GM12872 (cell line): ENCODE data around the gene MGAT5B.

Experiments used
- TF ChIP-seq, protein P1 (sequence below): IDR thresholded peaks from 3 replicates; pipeline ENCODE4 v1.5.1; 2011; ENCODE audit warnings: low read depth, mild to moderate bottlenecking, low read length, moderate library complexity; ENCODE audit not compliant: insufficient read depth

Gene MGAT5B

DNA sequence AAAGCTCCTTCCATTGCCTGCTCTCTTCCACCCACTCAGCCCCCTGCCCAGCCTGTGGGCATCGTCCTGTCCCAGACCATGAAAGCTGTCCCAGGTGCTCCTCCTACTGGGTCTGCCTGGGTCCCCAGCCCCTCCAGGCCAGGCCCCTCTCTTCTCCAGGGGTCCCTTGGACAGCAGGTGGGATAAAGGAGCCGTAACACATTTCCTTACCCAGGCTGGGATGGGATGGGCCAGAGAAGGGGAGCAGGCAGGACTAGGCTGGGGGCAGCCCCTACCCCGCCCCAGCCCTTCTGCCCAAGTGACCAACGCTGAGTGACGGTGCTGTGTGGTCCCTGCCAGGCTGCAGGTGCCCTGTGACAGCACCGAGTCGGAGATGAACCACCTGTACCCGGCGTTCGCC lies 80.1 kb downstream of the MGAT5B start:
- TF ChIP-seq, protein P1, sequence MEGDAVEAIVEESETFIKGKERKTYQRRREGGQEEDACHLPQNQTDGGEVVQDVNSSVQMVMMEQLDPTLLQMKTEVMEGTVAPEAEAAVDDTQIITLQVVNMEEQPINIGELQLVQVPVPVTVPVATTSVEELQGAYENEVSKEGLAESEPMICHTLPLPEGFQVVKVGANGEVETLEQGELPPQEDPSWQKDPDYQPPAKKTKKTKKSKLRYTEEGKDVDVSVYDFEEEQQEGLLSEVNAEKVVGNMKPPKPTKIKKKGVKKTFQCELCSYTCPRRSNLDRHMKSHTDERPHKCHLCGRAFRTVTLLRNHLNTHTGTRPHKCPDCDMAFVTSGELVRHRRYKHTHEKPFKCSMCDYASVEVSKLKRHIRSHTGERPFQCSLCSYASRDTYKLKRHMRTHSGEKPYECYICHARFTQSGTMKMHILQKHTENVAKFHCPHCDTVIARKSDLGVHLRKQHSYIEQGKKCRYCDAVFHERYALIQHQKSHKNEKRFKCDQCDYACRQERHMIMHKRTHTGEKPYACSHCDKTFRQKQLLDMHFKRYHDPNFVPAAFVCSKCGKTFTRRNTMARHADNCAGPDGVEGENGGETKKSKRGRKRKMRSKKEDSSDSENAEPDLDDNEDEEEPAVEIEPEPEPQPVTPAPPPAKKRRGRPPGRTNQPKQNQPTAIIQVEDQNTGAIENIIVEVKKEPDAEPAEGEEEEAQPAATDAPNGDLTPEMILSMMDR = no peak

DNA sequence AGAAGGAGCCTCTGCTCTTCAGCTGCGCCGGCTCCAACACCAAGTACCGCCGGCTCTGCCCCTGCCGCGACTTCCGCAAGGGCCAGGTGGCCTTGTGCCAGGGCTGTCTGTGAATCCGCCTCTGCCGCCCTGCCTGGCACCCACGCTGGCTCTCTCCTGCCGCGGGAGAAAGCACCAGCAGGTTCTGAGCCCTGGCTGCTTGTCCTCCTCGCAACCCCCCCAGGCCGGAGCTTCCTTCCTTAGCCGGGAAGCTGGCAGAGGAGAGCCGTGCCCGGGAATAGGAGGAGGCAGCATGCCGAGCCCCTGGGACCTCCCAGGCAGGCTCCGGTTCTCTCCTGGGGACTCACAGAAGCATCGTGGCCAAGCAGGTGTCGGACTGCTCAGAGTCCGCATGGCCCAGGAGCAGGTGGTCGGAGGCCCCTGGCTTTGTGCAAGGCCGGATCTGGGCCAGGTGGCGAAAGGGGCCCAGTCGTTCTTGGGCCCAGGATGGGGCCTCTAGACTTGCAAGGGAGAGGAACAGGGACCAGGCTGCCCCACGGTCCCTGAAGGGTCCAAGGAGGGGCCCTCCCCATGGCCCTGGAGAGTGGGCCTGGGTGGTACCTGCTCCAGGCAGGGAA lies 80.6 kb downstream of the MGAT5B start:
- TF ChIP-seq, protein P1 = no peak

DNA sequence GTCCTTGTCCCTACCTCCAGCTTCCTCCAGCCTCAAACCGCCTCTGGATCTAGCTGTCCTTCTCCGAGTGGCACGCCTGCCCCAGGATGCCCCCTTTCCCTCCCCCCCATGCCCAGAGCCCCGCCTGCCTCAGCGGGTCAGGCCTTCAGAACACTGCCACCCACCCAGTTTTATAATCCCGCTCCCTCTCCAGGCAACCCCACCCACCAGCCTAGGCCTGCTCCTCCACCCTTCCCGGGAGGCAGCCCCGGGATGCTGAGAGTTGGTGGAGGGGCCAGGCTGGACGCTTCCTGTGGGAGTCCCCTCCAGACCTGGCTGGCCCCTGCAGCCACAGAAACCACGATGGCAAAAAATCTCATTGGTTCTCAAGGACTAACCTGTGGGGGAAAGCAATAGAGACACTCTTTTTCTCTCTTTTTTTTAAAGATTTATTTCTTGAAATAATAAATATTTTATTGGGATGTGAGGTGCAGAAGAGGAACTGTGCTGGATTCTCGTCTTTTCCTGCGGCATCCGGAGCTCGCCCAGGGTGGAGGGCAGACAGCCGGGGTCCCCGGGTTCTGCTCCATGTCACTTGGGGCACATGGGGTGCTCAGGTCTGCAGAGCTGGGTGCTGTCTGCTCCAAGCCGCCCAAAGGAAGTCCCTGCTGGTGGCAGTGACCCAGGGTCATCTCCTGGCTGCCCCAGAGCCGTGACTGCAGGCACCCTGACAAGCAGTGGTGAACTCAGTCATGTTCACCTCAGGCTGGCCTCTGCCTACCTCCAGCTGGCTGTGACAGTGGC lies 81.9 kb downstream of the MGAT5B start:
- TF ChIP-seq, protein P1 = no peak

DNA sequence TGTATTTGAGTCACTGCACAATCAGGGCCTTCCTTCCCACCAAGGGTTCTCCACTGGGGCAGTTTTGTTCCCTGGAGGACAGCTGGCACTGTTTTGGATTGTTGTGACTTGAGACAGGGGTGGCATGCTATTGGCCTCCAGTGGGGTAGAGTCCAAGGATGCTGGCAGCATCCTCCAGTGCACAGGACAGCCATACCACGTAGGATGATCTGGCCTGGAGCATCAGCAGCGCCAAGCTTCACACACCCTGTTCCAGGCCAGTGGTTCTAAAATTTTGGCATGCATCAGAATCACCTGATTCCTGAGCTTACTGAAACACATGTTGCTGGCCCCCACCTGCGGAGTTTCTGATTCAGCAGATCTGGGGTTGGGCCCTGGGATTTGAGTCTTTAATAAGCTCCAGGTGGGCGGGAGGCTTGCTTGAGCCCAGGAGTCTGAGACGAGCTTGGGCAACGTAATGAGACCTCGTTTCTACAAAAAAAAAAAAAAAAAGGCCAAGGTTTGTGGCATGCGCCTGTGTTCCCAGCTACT lies 83.2 kb downstream of the MGAT5B start:
- TF ChIP-seq, protein P1 = no peak

DNA sequence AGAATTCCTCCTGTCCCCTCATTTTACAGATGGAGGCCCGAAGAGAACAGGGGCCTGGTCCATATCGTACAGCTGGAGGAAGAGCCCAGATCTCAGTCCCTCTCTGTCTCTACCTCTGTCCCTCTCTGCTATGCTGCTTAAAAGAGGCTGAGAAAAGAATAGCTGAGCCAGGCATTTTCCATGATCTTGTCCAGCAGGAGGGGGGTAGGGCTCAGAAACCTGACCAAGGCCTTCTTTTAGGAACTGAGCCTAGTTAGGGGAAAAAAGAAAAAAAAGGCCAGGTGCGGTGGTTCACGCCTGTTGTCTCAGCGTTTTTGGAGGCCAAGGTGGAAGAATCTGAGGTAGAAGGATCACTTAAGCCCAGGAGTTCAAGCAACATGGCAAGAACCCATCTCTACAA lies 84.2 kb downstream of the MGAT5B start:
- TF ChIP-seq, protein P1 = no peak

DNA sequence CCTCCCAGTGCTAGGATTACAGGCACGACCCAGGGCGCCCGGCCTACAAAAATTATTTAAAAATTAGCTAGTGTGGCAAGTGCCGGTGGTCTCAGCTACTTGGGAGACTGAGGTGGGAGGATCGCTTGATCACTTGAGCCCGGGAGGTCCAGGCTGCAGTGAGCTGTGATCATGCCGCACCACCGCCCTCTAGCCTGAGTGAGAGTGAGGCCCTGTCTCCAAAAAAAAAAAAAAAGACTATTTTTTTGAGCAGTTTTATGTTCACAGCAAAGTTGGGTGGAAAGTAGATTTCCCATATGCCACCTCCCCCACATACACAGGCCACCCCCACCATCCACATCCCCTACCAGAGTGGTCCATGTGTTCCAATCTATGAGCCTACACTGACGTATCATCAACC lies 84.9 kb downstream of the MGAT5B start:
- TF ChIP-seq, protein P1 = no peak

DNA sequence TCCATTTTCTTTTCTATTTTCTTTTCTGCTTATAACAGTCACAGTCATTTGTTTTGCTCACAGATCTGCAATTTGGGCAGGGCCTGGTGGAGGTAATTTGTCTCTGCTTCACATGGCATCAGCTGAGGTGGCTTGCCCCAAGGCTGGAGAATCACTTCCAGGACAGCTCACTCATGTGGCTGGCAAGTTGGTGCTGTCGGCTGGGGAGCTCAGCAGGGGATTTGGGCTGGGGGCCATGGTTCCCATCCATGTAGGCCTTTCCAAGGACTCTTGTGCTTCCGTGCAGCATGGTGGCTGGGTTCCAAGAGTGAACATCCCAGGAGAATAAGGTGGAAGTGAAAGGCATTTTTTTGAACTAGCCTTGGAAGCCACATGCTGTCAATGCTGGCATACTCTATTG lies 85.7 kb downstream of the MGAT5B start:
- TF ChIP-seq, protein P1 = no peak
